ENCODE data around the gene REXO5.

REXO5 gene

DNA sequence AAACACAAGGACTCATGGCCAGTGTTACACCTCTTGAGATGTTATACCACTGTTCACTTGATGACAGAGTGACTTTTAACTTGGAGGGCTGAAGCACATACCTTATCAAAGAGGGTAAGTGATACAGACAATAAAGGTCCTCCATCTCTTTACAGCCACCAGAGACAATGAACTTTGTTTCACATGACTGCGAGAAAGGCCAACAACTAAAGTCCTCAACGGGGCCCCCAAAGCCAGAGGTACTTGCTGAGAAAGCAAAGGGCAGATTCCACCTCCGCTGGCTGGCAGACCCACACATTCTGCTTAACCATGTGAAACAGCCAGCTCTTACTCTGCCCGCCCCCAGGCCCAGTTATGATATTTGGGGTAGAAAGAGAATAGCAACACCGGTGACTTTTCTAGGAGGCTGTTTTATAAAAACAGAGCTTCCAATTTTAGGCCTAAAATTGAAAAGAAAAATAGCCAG, 72.4 kb downstream of the REXO5 start:
- no peak for DNase-seq

DNA sequence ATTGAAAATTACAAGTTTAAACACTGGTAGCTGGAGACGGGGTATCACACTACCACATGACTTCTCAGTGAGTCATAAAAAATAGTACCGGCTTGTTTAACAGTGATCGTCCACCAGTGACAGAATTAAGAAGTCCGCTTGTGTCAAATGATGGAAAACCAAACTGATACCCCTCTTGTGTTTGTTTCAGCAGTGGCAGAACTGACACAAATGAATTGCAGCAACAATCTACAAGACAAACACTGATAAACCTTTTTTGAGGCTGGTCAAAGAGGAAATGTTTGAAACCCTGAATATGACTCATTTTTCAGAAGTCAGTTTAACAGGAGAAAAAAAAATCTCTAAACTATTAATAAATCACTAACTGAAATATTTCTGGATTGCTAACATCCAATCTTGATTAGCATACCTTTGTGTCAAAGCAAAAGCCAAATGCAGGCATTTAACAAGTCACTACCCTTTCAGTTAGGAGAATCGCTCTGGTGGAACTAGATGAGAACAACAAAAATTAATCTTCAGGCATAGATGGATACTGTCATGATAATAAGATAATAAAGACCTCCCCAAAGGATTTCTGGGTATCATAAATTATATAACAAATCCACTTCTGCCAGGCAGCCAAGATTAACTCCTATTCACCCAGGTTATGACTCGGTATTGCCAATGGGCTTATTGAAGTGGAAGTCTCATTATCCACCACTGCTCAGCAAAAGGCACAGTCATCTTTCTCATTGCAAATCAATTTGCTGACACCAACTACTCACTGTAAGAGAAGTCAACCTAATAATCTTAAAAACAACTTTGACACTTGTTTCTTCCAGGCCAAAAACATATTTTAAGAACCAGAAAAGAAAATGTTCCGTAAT, 73.1 kb downstream of the REXO5 start:
- peak in 1 of 2 experiments; percentile 1 for DNase-seq

DNA sequence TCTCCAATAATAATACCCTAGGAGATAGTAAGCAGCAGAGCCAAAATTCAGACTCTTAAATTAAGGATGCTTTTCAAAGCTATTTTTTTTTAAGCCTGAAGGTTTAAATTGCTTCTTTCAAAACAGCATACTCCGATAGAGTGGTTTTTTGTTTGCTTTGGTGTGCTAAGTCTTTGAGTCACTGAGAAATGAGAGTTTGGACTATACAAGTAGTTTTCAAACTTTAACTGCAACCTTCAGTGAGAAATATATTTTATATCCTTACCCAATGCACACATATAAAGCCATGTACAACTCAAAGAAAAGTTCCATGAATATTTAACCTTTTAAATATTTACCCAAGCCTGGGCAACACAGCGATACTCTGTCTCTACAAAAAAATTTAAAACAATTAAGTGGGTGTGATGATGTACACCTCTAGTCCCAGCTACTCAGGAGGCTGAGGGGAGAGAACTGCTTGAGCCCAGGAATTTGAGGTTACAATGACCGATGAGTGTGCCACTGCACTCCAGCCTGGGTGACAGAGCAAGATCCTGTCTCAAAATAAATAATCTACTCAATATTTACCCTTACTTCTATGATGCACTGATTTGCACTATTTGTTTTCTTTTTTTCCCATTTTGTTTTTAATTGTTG, 74.7 kb downstream of the REXO5 start:
- DNase-seq = no peak

DNA sequence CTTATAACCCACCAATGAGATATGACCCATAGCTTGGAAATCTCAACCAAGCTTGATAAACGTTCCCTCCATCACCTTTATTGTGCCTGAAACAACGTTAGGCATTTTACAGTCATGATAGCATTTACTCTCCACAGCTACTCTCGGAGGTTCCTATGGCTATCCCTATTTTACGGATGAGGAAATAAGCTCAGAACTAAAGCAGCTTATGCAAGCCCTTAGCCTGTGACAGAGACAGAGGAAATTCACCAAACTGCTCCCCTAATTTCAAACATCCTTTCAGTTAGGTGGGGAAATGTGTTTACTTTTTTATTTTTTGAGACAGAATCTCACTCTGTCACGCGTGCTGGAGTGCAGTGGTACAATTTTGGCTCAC, 75.2 kb downstream of the REXO5 start:
- no peak for DNase-seq

DNA sequence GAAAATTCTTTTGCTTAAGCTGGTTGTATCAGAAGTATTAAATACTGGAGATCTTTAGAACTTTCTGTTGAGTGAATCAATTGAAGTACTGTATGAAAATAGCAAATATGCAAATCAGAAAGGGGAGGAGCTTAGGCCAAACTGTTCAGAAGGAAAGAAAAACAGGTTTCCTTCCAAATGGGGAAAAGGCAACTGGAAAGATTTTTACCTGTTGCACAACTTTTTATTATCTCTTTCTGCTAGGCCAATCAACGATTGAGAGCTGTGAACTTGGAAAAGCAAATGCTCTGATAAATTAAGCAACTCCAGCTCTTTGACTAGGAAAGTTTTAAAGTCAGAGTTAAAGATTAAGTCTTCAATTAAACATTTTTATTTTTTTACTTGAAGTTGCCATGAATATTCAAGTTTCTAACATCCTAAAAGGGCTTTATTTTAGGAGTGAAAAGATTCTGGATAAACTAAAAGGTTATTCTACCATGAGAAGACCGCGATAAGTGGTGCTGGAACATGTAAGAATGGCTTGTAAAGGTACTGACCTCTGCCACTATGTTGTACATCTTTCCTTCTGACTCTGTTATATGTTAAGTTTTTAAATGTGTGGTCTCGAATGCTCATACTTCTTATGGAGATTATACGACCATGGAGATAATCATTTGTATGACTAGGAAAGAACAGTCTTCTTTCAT, 77.4 kb downstream of the REXO5 start:
- DNase-seq = no peak

DNA sequence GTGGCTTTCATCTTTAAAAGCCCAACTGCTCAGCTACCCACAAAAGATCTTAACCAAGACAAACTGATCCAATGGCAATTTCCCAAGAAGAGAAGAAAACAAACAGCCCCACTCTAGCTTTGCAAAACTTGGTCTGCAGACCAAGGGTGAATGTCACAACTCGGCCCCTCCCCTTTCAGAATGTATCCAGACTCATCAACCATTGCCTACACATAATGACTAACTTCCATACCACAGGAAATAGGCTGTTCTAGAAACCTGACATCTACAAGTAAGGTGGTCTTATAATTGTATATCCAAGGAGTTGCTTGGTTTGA, 77.9 kb downstream of the REXO5 start:
- DNase-seq = peak in 1 of 2 experiments; percentile 29

DNA sequence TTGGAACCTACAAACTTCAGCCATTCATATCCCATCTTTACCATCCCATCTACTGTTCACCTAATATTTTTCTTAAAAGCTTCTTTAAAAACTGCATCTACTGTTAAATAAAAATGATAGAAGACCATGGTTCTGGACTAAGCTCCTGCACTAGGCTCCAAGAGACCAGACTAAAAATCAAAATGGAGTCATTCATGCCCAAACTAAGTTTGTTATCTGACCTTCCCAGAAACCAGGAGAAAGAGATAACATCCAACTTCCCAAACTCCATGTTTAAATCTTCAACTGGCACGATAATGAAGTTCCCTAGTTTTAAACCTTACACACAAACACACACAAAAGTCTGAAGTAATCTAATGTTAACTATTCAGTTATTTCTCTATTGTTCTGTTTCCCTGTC, 80.0 kb downstream of the REXO5 start:
- DNase-seq = no peak

DNA sequence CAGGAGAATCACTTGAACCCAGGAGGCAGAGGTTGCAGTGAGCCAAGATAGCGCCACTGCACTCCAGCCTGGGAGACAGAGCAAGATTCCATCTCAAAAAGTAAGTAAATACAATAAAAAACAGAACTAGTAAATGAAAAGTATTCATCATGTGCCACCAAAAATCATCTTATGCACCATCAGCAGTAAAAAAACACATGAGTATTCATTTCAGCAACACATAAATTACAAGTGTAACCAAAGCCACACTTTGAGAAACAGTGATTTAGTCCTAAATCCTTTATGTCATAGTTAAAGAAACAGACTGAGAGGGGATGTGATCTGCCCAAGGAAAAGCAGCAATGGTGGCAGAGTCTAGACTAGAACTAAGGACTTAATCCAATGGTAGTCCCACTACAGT, 80.9 kb downstream of the REXO5 start:
- no peak for DNase-seq

DNA sequence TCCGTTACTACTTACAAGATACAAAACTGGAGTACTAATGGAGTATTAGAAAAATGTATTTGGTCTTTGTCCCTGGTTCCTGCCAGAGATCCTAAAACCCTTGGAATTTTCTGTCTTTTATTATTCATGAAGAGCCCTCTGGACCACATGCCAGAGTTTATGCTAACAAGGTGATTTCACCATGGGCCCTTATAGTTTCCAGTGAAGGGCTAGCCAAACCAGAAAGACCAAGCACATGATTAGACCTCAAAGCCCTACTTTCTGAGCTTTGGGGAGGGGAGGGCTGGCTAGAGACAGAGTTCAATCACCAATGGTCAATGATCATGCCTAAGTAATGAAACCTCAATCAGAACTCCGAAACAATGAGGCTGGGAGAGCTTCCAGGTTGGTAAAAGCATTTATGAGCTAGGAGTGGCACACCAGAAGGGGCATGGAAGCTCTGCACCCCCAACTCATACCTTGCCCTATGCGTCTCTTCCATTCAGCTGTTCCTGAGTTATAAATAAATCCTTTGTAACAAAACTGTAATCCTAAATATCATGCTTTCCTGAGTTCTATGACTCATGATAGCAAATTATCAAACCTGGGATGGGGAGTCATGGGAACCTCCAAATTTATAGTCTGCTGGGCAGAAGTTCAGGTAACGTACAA, 83.4 kb downstream of the REXO5 start:
- DNase-seq = no peak

DNA sequence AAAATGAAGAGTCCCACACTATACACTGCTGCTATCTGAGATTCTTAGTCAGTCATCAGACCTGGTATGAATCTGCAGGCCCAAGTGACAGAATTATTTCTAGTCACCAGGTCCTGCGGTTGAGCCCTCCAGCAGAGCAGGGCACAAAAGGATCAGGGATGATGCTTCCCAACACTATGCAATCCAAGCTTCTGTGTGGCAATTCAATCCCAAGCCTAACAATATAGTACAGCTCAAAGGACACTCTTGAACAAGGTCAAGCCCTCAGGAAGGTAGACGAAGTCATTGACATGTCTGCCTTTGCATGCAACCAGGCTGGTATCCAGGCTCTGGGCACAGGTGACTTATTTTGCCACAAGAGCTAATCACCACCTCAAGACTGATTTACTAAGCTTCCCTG, 88.1 kb downstream of the REXO5 start:
- DNase-seq = no peak

DNA sequence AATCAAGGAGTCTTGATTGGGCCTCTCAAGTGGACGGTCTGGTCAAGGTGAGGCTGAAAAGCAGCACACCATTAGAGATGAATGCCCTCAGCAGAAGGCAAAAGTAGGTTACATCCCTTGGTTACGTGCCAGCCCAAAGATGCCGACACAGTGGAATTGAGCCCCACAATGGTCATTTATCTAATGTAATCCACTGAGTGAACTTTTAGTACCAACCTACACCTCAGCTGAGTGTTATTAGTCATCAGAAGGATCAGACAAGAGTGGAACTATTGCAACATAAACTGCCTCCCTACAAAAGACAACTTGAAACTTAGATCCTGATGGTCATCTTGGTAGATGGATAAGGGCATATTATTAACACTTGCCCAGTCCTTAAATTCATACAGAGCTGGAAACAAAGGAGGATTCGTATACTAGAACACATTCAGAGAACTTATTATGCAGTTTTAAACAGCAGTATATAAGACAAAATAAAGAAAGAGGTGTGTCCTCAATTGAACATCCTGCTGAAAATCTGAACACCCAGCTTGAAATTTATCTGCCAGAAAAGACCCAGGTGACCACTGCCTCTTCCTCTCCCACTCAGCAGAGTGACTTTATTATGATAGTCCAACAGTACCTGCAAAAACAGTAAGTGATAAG, 91.0 kb downstream of the REXO5 start:
- DNase-seq = peak; percentile 61 to 66

DNA sequence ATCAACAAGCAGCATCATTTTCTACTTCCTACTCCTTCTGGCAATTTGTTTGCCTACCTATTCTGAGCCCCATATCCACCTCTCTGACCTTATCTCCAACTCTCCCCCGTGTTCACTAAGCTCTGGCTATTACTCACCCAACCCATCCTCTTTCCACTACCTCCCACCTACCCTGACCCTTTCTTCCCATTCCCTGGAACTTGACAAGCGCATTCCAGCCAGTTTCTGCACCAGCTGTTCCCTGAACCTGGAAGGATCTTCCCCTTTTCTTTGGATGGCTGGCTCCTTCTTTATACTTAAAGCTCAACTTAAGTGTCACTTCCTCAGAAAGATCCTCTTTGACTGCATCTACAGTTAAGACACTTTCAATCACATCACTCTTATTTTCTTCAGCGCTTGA, 91.6 kb downstream of the REXO5 start:
- DNase-seq = peak in 1 of 2 experiments; percentile 16

DNA sequence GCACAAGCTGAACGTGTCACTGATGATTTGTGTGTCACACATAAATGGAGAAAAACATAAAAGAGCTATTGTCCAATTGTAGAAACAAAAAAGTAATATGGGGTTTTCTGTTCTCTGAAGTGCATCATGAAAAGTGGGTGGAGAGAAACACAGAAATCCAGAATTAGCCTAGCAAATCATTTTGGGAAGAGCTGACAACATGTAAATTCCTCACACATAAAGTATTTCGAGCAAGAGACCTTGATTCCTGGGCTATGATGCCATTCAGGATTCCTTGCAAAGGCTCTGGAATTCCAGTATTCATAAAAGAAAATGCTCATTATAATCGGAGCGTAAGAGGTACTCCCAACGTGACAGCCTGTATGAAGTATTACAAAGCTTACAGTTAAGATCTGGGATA, 92.7 kb downstream of the REXO5 start:
- no peak for DNase-seq
